Endodermal cell (in vitro differentiated cells): Measurements from ENCODE around the gene ARPP19. TPM values are rescaled to one million over a fixed set of nuclear protein-coding genes. Genes with fewer than 3 reads are reported as not detected.

Source experiments
- DNase-seq: peaks from one replicate; pipeline ENCODE4 v3.0.0-alpha.2; 2017
- H3K27ac ChIP-seq: 2 replicates; pipeline ENCODE4 v1.5.1; 2013; ENCODE audit warnings: mild to moderate bottlenecking, low read depth, low read length, moderate library complexity
- H3K27me3 ChIP-seq: 2 replicates; pipeline ENCODE4 v1.6.1; 2013; ENCODE audit warnings: mild to moderate bottlenecking, low read length, moderate library complexity; ENCODE audit not compliant: insufficient read depth, control insufficient read depth, poor library complexity, severe bottlenecking
- H3K36me3 ChIP-seq: 2 replicates; pipeline ENCODE4 v1.7.0; 2013; ENCODE audit warnings: mild to moderate bottlenecking, low read length, moderate library complexity; ENCODE audit not compliant: control insufficient read depth, insufficient read depth
- H3K4me1 ChIP-seq: one replicate; pipeline ENCODE4 v1.7.0; 2013; ENCODE audit warnings: low read length; ENCODE audit not compliant: control insufficient read depth, insufficient read depth
- H3K4me3 ChIP-seq: 2 replicates; pipeline ENCODE4 v1.5.1; 2013; ENCODE audit warnings: mild to moderate bottlenecking, low read length, moderate library complexity
- H3K9ac ChIP-seq: 2 replicates; pipeline ENCODE4 v1.6.1; 2013; ENCODE audit warnings: mild to moderate bottlenecking, low read length, moderate library complexity; ENCODE audit not compliant: poor library complexity, severe bottlenecking; ENCODE audit errors: extremely low read depth
- H3K9me3 ChIP-seq: 2 replicates; pipeline ENCODE4 v1.6.1; 2013; ENCODE audit warnings: mild to moderate bottlenecking, low read length, moderate library complexity; ENCODE audit not compliant: control insufficient read depth
- H3K27ac Mint-ChIP-seq: 2 replicates; pipeline ENCODE4 v1.8.0; 2020; ENCODE audit warnings: mixed read lengths
- H3K27me3 Mint-ChIP-seq: 2 replicates; pipeline ENCODE4 v1.8.0; 2021; ENCODE audit warnings: mild to moderate bottlenecking, mixed read lengths; ENCODE audit not compliant: insufficient read depth
- H3K36me3 Mint-ChIP-seq: 2 replicates; pipeline ENCODE4 v1.8.0; 2020; ENCODE audit warnings: low read depth, mixed read lengths
- H3K4me1 Mint-ChIP-seq: 2 replicates; pipeline ENCODE4 v1.8.0; 2020; ENCODE audit warnings: mixed read lengths
- H3K4me3 Mint-ChIP-seq: 2 replicates; pipeline ENCODE4 v1.8.0; 2020; ENCODE audit warnings: mild to moderate bottlenecking, moderate library complexity, mixed read lengths
- H3K9me3 Mint-ChIP-seq: 2 replicates; pipeline ENCODE4 v1.8.0; 2020; ENCODE audit warnings: mild to moderate bottlenecking, mixed read lengths
- WGBS, 2 experiments: methylation state at CpG; one replicate each; pipeline versions ENCODE4 v1.1.5 to v1.1.7; 2013; ENCODE audit warnings: missing lambda C conversion rate in 2 of 2, mixed read lengths in 1 of 2; ENCODE audit not compliant: insufficient coverage in 1 of 2, insufficient read length in 1 of 2; 5-methylcytosine and 5-hydroxymethylcytosine counted together
- total RNA-seq, 2 donors: library from RNA; stranded (reverse); fragmentation: NEBNext Ultra II Directional in 1 of 2; extraction: Animal tissue kit (Norgen Biotek cat#: 25700) in 1 of 2; gene quantifications; 2 replicates in 1 of 2; 3 replicates in 1 of 2; pipeline ENCODE4 v1.2.1, GENCODE V29; 2021
- TF ChIP-seq, protein P1 (sequence below): fragments of 200-600 bp; sonication (generic); conservative IDR thresholded peaks from 2 replicates; pipeline ENCODE4 v1.5.0; 2021; ENCODE audit warnings: antibody characterized with exemption, mild to moderate bottlenecking

Gene ARPP19
- total RNA-seq, 2 donors from 2014 or later: 188 to 219 TPM

DNA sequence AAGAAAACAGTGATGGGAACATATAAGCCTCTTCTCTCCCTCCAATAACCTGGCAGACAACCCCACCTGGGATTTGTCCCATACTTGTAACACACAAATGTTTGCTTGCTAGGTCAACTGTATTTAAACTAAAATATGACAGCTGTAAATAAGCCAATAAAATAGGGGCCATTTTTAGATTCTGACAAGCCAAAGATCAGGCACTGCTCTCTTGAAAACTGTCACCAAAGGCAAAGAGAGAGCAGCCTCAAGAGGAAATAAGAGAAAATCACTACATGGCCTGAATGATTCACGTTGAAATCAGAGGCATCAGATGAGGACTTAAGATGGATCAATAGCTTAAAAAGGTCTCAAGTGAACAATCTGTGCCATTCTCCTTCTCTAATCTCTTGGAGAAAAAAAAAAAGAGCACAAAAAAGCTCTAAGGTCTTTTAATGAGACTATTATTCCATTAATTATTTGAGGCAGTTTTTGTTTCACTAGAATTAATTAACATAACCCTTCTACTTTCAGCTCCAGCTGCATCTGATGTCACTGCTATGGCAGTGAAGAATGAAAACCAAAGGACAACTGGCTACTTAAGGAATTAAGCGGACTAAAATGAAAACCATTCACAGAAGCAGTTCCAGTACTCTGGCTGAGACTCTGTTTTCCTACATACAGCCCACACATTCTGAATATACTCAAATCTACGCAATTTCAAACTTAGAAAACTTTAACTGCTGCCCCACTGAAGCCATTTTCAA, 59.2 kb downstream of the ARPP19 start:
- no peak overlapping the region for H3K4me3 ChIP-seq
- H3K9me3 ChIP-seq: no peaks in the 10 kb centered on the region
- Mint-ChIP-seq H3K4me1 (no peaks in the 10 kb centered on the region), H3K9me3 (no peaks in the 10 kb centered on the region), H3K4me3 (no peak overlapping the region), H3K36me3 (no peaks in the 10 kb centered on the region), H3K27me3 (no peaks in the 10 kb centered on the region), H3K27ac (no peak overlapping the region)
- no peak overlapping the region for H3K27ac ChIP-seq
- TF ChIP-seq, protein P1, sequence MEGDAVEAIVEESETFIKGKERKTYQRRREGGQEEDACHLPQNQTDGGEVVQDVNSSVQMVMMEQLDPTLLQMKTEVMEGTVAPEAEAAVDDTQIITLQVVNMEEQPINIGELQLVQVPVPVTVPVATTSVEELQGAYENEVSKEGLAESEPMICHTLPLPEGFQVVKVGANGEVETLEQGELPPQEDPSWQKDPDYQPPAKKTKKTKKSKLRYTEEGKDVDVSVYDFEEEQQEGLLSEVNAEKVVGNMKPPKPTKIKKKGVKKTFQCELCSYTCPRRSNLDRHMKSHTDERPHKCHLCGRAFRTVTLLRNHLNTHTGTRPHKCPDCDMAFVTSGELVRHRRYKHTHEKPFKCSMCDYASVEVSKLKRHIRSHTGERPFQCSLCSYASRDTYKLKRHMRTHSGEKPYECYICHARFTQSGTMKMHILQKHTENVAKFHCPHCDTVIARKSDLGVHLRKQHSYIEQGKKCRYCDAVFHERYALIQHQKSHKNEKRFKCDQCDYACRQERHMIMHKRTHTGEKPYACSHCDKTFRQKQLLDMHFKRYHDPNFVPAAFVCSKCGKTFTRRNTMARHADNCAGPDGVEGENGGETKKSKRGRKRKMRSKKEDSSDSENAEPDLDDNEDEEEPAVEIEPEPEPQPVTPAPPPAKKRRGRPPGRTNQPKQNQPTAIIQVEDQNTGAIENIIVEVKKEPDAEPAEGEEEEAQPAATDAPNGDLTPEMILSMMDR: no peak
- DNase-seq: no peak
- H3K36me3 ChIP-seq: no peaks in the 10 kb centered on the region
- no peaks in the 10 kb centered on the region for H3K27me3 ChIP-seq
- 84 to 97% methylated on average over 2 to 3 of the region's 3 CpGs for WGBS, 2 experiments
- no peak overlapping the region for H3K9ac ChIP-seq
- H3K4me1 ChIP-seq: no peaks in the 10 kb centered on the region

DNA sequence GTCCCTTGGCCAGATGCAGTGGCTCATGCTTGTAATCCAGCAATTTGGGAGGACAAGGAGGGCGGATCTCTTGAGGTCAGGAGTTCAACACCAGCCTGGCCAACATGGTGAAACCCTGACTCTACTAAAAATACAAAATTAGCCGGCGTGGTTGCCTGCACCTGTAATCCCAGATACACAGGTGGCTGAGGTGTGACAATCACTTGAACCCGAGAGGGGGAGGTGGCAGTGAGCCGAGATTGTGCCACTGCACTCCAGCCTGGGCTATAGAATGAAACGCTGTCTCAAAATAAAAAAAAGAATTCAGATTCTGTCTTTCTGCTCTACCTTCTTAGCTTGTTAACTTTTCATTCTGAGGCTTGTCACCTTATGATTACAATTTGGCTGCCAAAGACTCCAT, 62.3 kb downstream of the ARPP19 start:
- Histone ChIP-seq H3K27ac (no peak overlapping the region), H3K4me1 (no peaks in the 10 kb centered on the region), H3K4me3 (no peak overlapping the region), H3K27me3 (no peaks in the 10 kb centered on the region), H3K9ac (no peak overlapping the region), H3K9me3 (no peaks in the 10 kb centered on the region), H3K36me3 (no peaks in the 10 kb centered on the region)
- TF ChIP-seq, protein P1: no peak
- H3K27me3 Mint-ChIP-seq: no peaks in the 10 kb centered on the region
- no peak overlapping the region for H3K27ac Mint-ChIP-seq
- no peaks in the 10 kb centered on the region for H3K36me3 Mint-ChIP-seq
- no peaks in the 10 kb centered on the region for H3K4me1 Mint-ChIP-seq
- H3K4me3 Mint-ChIP-seq: no peak overlapping the region
- no peak for DNase-seq
- WGBS, 2 experiments: 78 to 82% methylated on average over 6 of the region's 6 CpGs
- H3K9me3 Mint-ChIP-seq: no peaks in the 10 kb centered on the region

DNA sequence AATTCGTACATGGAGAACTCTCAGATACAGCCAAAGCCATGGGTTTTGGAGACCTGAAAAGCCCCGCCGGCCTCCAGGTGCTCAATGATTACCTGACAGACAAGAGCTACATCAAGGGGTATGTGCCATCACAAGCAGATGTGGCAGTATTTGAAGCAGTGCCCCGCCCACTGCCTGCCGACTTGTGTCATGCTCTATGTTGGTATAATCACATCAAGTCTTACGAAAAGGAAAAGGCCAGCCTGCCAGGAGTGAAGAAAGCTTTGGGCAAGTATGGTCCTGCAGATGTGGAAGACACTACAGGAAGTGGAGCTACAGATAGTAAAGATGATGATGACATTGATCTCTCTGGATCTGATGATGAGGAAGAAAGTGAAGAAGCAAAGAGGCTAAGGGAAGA, 63.7 kb downstream of the ARPP19 start:
- Histone ChIP-seq H3K4me1 (no peaks in the 10 kb centered on the region), H3K9me3 (no peaks in the 10 kb centered on the region), H3K4me3 (no peak overlapping the region), H3K27me3 (no peaks in the 10 kb centered on the region), H3K9ac (no peak overlapping the region), H3K36me3 (no peaks in the 10 kb centered on the region), H3K27ac (no peak overlapping the region)
- Mint-ChIP-seq H3K36me3 (no peaks in the 10 kb centered on the region), H3K4me1 (no peaks in the 10 kb centered on the region), H3K27me3 (no peaks in the 10 kb centered on the region), H3K4me3 (no peak overlapping the region), H3K27ac (no peak overlapping the region), H3K9me3 (no peaks in the 10 kb centered on the region)
- TF ChIP-seq, protein P1: no peak
- no peak for DNase-seq
- WGBS, 2 experiments: 90% methylated on average over 4 to 6 of the region's 6 CpGs
